ENCODE measurements around the gene NAT16.

- no peak for TF ChIP-seq CTCF (IDR thresholded peaks at IDR 0.05)
- no peak for TF ChIP-seq EP300 (IDR thresholded peaks at IDR 0.05)
- TF ChIP-seq POLR2AphosphoS5 (IDR thresholded peaks at IDR 0.05): no peak
- no peak for TF ChIP-seq POLR2A (IDR thresholded peaks at IDR 0.05)
Measured at GRCh38 chr7:101212014-101212413, 31.9 kb upstream of the NAT16 start.

Data from gastroesophageal sphincter (tissue), 3 donors.